Measurements from ENCODE around the gene PRSS33.
A peak's percentile ranks its signal among the peaks of the same experiment; 100 is the strongest.

DNA sequence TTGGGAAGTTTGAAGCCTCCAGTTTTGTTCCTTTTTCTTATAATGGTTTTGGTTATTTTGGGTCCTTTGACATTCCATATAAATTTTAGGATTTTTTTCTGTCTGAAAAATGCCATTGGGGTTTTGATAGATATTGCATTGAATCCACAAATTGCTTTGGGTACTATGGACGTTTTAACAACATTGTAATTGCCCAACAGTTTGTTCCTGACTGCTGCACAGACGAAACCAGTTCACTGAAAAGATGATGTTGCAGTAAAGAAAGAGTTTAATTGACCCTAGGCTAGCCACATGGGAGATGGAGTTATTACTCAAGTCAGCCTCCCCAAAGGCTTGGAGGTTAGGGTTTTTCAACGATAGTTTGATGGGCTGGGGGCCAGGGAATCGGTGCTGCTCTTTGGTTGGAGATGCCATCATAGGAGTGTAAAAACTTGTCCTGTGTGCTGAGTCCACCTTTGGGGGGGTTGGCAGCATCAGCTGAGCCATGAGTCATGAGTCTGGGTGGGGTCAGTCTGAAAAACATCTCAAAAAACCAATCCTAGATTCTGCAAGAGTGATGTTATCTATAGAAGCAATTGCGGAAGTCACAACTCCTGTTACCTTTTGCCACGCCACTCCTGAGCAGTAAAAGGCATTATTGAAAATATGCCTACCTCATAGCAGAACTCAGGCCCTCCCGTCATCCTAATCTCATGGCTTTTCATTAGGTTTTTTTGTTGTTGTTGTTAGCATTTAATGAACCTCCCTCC is 8.2 kb upstream of the PRSS33 start:
- no peak for TF ChIP-seq RHOXF2B (CRISPR knock-in tag; conservative IDR thresholded peaks at IDR 0.05)
- peak; percentile 93 for TF ChIP-seq FOSL1 (tag; conservative IDR thresholded peaks at IDR 0.05)
- TF ChIP-seq ZNF174 (CRISPR knock-in tag; IDR thresholded peaks at IDR 0.05) = no peak
- TF ChIP-seq, protein P1, sequence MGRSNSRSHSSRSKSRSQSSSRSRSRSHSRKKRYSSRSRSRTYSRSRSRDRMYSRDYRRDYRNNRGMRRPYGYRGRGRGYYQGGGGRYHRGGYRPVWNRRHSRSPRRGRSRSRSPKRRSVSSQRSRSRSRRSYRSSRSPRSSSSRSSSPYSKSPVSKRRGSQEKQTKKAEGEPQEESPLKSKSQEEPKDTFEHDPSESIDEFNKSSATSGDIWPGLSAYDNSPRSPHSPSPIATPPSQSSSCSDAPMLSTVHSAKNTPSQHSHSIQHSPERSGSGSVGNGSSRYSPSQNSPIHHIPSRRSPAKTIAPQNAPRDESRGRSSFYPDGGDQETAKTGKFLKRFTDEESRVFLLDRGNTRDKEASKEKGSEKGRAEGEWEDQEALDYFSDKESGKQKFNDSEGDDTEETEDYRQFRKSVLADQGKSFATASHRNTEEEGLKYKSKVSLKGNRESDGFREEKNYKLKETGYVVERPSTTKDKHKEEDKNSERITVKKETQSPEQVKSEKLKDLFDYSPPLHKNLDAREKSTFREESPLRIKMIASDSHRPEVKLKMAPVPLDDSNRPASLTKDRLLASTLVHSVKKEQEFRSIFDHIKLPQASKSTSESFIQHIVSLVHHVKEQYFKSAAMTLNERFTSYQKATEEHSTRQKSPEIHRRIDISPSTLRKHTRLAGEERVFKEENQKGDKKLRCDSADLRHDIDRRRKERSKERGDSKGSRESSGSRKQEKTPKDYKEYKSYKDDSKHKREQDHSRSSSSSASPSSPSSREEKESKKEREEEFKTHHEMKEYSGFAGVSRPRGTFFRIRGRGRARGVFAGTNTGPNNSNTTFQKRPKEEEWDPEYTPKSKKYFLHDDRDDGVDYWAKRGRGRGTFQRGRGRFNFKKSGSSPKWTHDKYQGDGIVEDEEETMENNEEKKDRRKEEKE (IDR thresholded peaks at IDR 0.05; ENCODE audit: borderline replicate concordance in 1 of 2, control insufficient read depth in 1 of 2, low read depth in 2 of 2, low read length in 1 of 2) = no peak
- TF ChIP-seq, protein P2, sequence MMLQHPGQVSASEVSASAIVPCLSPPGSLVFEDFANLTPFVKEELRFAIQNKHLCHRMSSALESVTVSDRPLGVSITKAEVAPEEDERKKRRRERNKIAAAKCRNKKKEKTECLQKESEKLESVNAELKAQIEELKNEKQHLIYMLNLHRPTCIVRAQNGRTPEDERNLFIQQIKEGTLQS (IDR thresholded peaks at IDR 0.05) = peak; percentile 89
- TF ChIP-seq, protein P2 (CRISPR knock-in tag; conservative IDR thresholded peaks at IDR 0.05) = no peak

Measured in K562 (cell line).